KMS-11 (cell line): ENCODE results near the gene BICRA.
"Not testable (repeated sequence)": the region's sequence is repeated elsewhere in the genome, so short reads cannot be mapped to it uniquely, and the experiment has no call there.

ENCODE experiments used
- H2AFZ ChIP-seq: fragments of 200-600 bp; sonication (generic); 2 replicates; pipeline ENCODE4 v1.6.1; 2016; ENCODE audit warnings: antibody characterized with exemption, mixed run types, low read depth
- H3K27ac ChIP-seq: fragments of 200-600 bp; sonication (generic); 2 replicates; pipeline ENCODE4 v1.6.1; 2016; ENCODE audit warnings: mild to moderate bottlenecking, mixed run types
- H3K27me3 ChIP-seq: fragments of 200-600 bp; sonication (generic); 2 replicates; pipeline ENCODE4 v1.6.1; 2017; ENCODE audit warnings: mild to moderate bottlenecking, low read depth, mixed run types, moderate library complexity; ENCODE audit not compliant: insufficient read depth
- H3K36me3 ChIP-seq: fragments of 200-600 bp; sonication (generic); 2 replicates; pipeline ENCODE4 v1.6.1; 2017; ENCODE audit warnings: mild to moderate bottlenecking, mixed run types; ENCODE audit not compliant: insufficient read depth
- H3K4me1 ChIP-seq: fragments of 200-600 bp; sonication (generic); 2 replicates; pipeline ENCODE4 v1.6.1; 2016; ENCODE audit warnings: mild to moderate bottlenecking, low read depth, mixed run types; ENCODE audit not compliant: poor library complexity, severe bottlenecking
- H3K4me2 ChIP-seq: fragments of 200-600 bp; sonication (generic); 2 replicates; pipeline ENCODE4 v1.7.0; 2016; ENCODE audit warnings: mild to moderate bottlenecking, mixed run types
- H3K4me3 ChIP-seq: fragments of 200-600 bp; sonication (generic); IDR thresholded peaks from 2 replicates; pipeline ENCODE4 v1.6.1; 2017; ENCODE audit warnings: low read depth, low read length, mixed read lengths; ENCODE audit not compliant: insufficient read depth
- H3K79me2 ChIP-seq: fragments of 200-600 bp; sonication (generic); 2 replicates; pipeline ENCODE4 v1.6.1; 2016; ENCODE audit warnings: low read depth, mixed run types; ENCODE audit not compliant: insufficient read depth
- H3K9ac ChIP-seq: fragments of 200-600 bp; sonication (generic); 2 replicates; pipeline ENCODE4 v1.6.1; 2016; ENCODE audit warnings: mild to moderate bottlenecking, mixed run types
- H4K20me1 ChIP-seq: fragments of 200-600 bp; sonication (generic); 2 replicates; pipeline ENCODE4 v1.6.1; 2016; ENCODE audit warnings: mild to moderate bottlenecking, mixed run types; ENCODE audit not compliant: insufficient read depth
- TF ChIP-seq, protein P1 (sequence below): fragments of 200-600 bp; sonication (generic); conservative IDR thresholded peaks from 2 replicates; pipeline ENCODE4 v1.6.1; 2017; ENCODE audit warnings: low read depth, mild to moderate bottlenecking, antibody characterized with exemption, low read length, moderate library complexity, mixed read lengths

Gene BICRA

DNA sequence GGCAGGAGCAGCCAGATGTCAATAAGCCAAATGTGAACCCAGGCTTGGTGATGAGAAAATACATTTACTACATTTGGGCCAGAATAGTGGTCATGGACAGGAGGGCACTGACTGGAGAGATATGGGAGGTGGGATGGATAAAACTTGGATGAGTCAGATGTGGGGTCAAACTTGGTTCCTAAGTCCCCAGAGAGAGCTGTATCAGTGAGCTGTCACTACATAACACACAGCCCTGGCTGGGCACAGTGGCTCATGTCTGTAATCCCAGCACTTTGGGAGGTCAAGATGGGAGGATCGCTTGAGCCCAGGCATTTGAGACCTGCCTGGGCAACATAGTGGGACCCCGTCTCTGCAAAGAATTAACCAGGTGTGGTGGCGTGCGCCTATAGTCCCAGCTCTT lies 52.7 kb downstream of the BICRA start:
- H3K27me3 ChIP-seq = no peaks in the 10 kb centered on the region
- H3K36me3 ChIP-seq = no peaks in the 10 kb centered on the region
- H3K27ac ChIP-seq = no peak overlapping the region
- no peaks in the 10 kb centered on the region for H4K20me1 ChIP-seq
- no peak overlapping the region for H3K4me2 ChIP-seq
- H3K9ac ChIP-seq = no peak overlapping the region
- H3K79me2 ChIP-seq = no peaks in the 10 kb centered on the region; the same call in 1 of the 2 replicates
- no peak overlapping the region for H3K4me3 ChIP-seq
- no peaks in the 10 kb centered on the region for H3K4me1 ChIP-seq
- H2AFZ ChIP-seq = no peak overlapping the region
- TF ChIP-seq, protein P1, sequence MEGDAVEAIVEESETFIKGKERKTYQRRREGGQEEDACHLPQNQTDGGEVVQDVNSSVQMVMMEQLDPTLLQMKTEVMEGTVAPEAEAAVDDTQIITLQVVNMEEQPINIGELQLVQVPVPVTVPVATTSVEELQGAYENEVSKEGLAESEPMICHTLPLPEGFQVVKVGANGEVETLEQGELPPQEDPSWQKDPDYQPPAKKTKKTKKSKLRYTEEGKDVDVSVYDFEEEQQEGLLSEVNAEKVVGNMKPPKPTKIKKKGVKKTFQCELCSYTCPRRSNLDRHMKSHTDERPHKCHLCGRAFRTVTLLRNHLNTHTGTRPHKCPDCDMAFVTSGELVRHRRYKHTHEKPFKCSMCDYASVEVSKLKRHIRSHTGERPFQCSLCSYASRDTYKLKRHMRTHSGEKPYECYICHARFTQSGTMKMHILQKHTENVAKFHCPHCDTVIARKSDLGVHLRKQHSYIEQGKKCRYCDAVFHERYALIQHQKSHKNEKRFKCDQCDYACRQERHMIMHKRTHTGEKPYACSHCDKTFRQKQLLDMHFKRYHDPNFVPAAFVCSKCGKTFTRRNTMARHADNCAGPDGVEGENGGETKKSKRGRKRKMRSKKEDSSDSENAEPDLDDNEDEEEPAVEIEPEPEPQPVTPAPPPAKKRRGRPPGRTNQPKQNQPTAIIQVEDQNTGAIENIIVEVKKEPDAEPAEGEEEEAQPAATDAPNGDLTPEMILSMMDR = no peak

DNA sequence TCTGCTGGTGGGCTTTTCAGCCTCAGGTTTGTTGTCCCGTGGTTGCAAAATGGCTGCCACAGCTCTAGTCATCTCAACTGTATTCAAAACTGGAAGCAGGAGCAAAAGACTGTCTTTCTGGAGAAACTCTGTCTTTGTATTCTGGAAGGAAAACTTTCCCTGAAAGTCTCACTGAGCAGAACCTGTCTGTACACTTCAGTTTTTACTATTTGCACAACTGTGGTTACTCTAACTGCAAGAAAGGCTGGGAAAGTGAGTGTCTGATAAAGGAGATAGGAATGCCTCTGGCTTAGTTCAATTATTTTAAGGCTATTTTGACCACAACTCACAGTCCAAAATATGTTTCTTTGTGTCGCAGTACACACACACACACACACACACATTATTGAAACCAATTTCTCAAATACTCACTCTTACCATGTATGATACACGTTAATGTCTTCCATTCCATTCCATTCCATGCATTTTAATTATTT lies 54.5 kb downstream of the BICRA start:
- no peak overlapping the region for H2AFZ ChIP-seq

GRCh38 chr19:47663911-47664771 lies 55.2 kb downstream of the BICRA start:
- no peaks in the 10 kb centered on the region for H4K20me1 ChIP-seq
- no peaks in the 10 kb centered on the region for H3K36me3 ChIP-seq
- H3K4me3 ChIP-seq = no peak overlapping the region
- no peak overlapping the region for H3K27ac ChIP-seq
- TF ChIP-seq, protein P1 = no peak
- no peaks in the 10 kb centered on the region for H3K4me1 ChIP-seq
- no peak overlapping the region for H2AFZ ChIP-seq
- H3K79me2 ChIP-seq = no peaks in the 10 kb centered on the region; the same call in 1 of the 2 replicates
- no peaks in the 10 kb centered on the region for H3K27me3 ChIP-seq
- H3K4me2 ChIP-seq = no peak overlapping the region
- no peak overlapping the region for H3K9ac ChIP-seq

More for the DNA sequence above, 54.5 kb downstream of the BICRA start:
- H3K36me3 ChIP-seq = no peaks in the 10 kb centered on the region
- no peaks in the 10 kb centered on the region for H3K4me1 ChIP-seq
- no peak overlapping the region for H3K4me3 ChIP-seq
- no peak overlapping the region for H3K27ac ChIP-seq
- no peaks in the 10 kb centered on the region for H4K20me1 ChIP-seq
- no peaks in the 10 kb centered on the region; the same call in 1 of the 2 replicates for H3K79me2 ChIP-seq
- H3K27me3 ChIP-seq = no peaks in the 10 kb centered on the region
- no peak overlapping the region for H3K9ac ChIP-seq
- TF ChIP-seq, protein P1 = no peak
- H3K4me2 ChIP-seq = no peak overlapping the region

- not testable (repeated sequence) for H3K79me2 ChIP-seq, H3K4me1 ChIP-seq, H4K20me1 ChIP-seq, H3K4me3 ChIP-seq, H3K27ac ChIP-seq, H3K27me3 ChIP-seq, H2AFZ ChIP-seq, H3K4me2 ChIP-seq, H3K36me3 ChIP-seq, H3K9ac ChIP-seq
Observed at GRCh38 chr19:47668556-47668955, 59.6 kb downstream of the BICRA start.

- no peaks in the 10 kb centered on the region for H4K20me1 ChIP-seq
- H3K79me2 ChIP-seq = no peaks in the 10 kb centered on the region
- no peak overlapping the region for H3K4me2 ChIP-seq
- H3K4me1 ChIP-seq = no peaks in the 10 kb centered on the region
- H3K27me3 ChIP-seq = no peaks in the 10 kb centered on the region
- no peak overlapping the region for H3K27ac ChIP-seq
- H3K4me3 ChIP-seq = no peak overlapping the region
- no peak overlapping the region for H3K9ac ChIP-seq
- TF ChIP-seq, protein P1 = no peak
- no peaks in the 10 kb centered on the region for H3K36me3 ChIP-seq
- H2AFZ ChIP-seq = no peak overlapping the region
Observed at GRCh38 chr19:47670736-47671135, 61.8 kb downstream of the BICRA start.
